Fibroblast of skin of scalp (primary cell): ENCODE data around the gene MRPS27.
A peak's percentile ranks its signal among the peaks of the same experiment; 100 is the strongest.

ENCODE experiments used
- DNase-seq: peaks from one replicate; pipeline ENCODE4 v3.0.0-alpha.2; 2013

The MRPS27 gene

DNA sequence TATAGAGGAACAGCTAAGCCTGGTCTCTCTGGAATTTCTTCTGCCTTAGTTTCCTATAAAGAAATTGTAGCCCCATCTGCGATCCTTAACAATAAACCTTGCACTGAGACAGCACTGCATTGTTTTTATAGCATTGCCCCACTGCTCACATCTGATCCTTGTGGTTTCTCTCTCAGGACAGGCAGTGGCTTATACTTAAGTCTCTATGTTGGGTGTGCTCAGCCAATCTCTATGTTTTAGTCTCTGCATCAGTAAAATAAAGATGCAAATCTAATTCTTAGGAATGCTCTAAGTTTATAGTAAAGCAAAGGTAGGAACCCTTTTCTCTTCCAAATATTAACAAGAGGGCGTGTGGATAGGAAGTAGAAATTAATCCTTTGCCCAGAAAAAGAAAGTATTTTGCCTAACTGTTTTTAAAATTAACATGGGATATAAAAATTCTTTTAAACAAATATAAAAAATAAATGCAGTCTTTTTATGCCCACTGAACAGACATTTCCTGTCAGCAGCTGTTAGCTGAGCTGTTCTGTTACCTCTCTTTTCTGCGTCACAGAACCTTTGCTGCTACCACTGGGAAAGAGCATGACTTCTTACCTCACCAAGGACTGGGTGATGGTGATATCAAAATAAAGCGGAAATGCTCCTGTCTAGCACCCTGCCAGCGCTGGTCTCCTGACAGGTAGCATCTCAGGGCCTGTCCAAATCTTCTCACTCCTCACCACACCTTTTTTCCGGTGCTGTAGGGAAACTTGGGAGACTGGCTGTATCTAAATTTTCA lies 29.5 kb downstream of the MRPS27 start:
- DNase-seq: no peak

GRCh38 chr5:72288924-72289323 lies 31.1 kb downstream of the MRPS27 start:
- DNase-seq: no peak

GRCh38 chr5:72286798-72287197 lies 33.2 kb downstream of the MRPS27 start:
- DNase-seq: no peak

GRCh38 chr5:72285424-72285821 lies 34.6 kb downstream of the MRPS27 start:
- DNase-seq: no peak

GRCh38 chr5:72284559-72285423 lies 35.2 kb downstream of the MRPS27 start:
- DNase-seq: no peak

DNA sequence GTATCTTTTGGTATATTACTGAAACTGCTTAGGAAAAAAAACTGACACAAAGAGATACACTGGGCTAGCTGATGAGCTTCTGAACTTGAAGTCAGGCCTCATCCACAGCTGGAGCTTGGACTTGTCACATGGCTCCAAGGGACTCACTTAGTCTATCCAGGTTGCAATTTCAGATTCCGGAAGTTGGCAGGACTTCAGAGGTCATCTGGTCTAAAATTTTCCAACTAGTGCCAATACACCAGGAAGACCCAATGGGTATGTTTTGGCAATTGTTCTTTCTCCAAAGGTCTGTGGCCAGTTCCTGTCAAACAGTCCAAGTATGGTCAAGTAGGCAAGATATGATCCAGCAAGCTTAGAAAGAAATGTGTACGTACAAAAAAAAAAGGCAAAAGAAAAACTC lies 36.7 kb downstream of the MRPS27 start:
- no peak for DNase-seq

DNA sequence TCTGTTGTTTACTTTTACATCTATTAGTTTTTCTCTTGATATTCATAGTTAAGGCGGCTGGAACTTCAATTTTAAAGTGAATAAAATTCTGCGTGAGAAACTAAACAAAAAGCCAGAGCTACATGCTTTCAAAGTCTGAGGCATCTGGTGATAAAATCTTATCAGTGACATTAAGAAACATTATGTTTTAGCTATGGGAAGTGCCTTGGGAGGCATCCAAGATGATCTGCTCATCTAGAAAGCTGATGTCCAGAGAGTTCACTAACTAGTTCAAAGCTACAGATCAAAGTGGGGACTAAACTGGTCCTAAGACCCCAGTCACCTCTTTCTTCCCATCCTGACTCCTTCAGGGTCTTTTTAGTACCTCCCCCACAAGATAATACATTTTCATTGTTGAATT lies 37.2 kb downstream of the MRPS27 start:
- peak; percentile 48 for DNase-seq

DNA sequence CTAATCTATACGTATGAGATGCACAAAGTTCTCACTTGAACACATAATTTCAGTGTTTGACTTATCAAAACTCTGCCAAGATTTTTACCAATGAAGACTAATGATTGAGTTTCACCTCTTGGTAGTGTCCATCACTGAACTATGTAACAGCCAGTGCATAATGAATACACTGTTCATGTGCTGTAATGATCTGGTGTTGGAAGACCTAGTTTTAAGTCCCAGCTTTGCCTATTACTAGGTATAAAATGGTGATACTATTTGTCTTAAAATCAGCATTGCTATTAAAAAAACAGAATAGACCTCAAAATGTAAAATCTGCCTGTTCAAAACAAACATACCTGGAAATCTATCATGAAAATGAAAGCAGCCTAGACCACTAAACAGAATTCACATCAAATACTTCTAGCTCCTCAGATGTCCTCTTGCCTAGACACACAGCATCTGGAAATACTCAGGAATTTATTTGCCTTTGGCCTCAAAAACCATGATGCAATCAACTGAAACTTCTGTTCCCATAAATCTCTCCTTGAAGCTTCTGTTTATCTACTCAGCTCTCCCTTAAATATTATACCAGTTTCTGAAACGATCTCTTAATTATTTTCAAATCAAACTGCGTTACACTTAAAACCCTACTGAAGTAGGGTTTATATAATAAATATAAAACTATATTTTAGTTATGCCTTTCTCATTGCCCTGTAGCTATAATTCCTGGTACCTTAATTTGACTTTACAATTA lies 38.1 kb downstream of the MRPS27 start:
- DNase-seq: peak; percentile 96

DNA sequence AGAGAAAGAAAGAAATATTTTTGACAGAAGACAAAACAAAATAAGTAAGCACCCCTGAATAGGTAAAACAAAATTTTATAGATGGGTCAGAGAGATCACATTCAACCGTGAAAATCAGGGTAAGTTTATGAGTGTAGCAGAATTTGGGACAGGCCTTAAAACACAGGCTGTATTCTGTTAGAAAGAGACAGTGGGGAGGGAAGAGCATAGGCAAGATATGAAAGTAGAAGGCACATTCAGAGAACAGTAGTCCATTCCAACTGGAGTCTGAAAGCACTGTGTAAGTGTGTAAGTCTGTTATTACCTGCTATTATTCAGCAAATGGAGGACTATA lies 38.6 kb downstream of the MRPS27 start:
- no peak for DNase-seq

- peak; percentile 79 for DNase-seq
Measured at GRCh38 chr5:72280581-72281069, 39.4 kb downstream of the MRPS27 start.

- no peak for DNase-seq
Measured at GRCh38 chr5:72276219-72276752, 43.8 kb downstream of the MRPS27 start.

DNA sequence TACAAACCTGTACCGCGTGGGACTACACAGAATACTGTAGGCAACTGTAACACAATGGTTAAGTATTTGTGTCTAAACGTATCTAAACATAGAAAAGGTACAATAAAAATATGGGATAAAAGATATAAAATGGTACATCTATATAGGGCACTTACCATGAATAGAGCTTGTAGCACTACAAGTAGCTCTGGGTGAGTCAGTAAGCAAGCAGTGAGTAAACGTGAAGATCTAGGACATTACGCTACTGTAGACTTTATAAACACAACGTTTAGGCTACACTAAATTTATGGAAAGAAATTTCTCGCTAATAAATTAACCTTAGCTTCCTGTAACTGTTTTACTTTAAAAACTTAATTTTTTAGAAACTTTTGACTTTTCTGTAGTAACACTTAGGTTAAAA lies 46.5 kb downstream of the MRPS27 start:
- no peak for DNase-seq

GRCh38 chr5:72272398-72272797 lies 47.6 kb downstream of the MRPS27 start:
- DNase-seq: no peak

- DNase-seq: no peak
Measured at GRCh38 chr5:72271702-72272101, 48.3 kb downstream of the MRPS27 start.

GRCh38 chr5:72270037-72270436 lies 50.0 kb downstream of the MRPS27 start:
- DNase-seq: no peak

DNA sequence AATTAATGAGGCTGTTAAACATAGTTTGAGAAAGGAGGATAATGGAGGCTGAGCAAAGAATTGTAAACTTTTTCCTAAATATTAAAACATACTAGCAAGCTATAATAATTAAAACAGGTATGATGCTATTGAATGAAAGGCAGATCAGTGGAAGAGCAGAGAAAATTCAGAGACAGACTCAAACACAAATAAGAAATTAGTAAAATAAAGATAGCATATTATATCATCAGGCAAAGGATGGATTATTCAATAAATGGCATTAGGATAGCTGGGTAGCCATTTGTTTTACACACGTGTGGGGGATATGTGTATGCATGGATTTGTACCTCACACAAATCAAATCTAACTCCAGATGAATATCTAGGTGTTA lies 50.6 kb downstream of the MRPS27 start:
- no peak for DNase-seq

- DNase-seq: peak; percentile 57
Measured at GRCh38 chr5:72268753-72269410, 51.2 kb downstream of the MRPS27 start.

DNA sequence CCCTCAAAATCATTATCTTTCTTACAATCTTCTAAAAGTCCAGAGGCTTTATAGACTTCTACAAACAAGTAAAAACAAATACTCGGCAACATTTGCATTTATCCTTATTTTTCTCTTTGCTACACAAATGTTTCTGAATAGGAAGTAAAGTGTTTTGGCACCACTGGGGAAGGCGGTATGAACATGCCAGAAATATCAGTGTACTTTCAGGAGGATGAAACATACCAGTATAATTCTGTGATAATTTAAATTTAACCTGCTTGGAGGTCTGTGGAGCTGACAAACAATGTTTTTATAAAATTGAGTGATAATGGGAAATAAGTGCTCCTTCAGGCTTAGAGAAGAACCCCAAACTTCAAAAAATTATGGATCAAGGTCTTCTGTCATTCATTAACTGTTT lies 51.8 kb downstream of the MRPS27 start:
- DNase-seq: no peak

GRCh38 chr5:72267685-72268084 lies 52.4 kb downstream of the MRPS27 start:
- no peak for DNase-seq

DNA sequence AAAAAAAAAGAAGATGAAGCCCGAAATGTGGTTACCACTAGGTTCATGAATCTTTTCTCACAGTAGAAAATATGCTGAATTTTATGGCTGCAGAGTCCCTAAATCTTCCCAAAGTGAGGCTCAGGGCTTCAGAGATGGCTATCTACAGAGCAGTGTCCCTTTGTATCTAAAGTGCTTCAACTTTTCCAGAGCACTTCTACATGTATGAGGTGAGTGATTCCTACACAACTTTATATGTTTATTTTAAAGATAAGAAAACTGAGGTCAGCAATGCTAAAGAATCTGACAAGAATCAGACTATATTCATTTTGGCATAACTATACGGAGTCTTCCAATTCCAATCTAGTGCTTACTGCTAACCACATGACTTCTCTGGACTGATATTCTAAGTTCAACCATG lies 53.2 kb downstream of the MRPS27 start:
- DNase-seq: no peak

DNA sequence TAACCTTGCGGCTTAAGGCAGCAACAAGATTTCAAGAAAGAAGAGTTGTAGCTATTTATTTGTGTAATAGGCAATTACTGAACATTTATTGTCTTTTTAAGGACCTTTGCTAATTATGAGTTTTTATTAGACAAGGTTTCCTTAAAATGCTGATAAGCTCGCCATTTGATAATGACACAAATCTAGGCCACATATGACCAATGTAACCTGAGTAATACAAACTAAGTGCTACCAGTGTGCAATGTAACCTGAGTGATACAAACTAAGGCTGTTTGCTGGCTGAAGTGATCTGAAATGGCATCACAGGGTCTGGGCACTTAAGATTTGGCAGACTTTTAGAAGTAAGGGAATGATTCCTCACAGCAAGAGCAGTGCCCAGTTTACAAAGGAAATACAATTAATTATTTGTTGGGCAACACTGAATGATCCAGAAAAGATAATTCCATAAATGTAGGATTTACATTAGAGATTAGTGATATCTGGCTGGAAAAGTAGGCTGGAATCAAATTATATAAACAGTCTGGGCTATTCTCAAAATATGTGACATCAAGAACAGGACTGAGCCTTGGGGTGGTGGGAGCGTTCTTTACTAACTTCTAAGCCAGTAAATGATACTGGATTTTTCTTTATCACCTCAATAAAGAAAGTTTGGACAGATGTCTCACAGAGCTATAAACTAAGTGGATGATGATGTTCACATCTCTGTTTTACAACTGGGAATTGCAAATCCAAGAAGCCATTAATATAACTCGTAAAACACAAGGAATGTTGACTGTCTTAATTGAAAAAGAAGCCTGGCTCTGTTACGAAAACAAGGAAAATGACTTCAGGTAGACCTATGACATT lies 54.8 kb downstream of the MRPS27 start:
- no peak for DNase-seq
